Erythroblast (primary cell): ENCODE measurements around the gene CGB2.
"Not testable (repeated sequence)": the region's sequence is repeated elsewhere in the genome, so short reads cannot be mapped to it uniquely, and the experiment has no call there.

Source experiments
- GATA1 ChIP-seq: IDR thresholded peaks from 2 replicates; pipeline ENCODE4 v1.6.1; 2011; ENCODE audit warnings: low read depth, mild to moderate bottlenecking, control low read depth, low read length, moderate library complexity
- POLR2A ChIP-seq: IDR thresholded peaks from 2 replicates; pipeline ENCODE4 v1.6.1; 2011; ENCODE audit warnings: mild to moderate bottlenecking, low read length

GRCh38 chr19:49039736-49040135, 8.0 kb downstream of the CGB2 start:
- not testable (repeated sequence) for TF ChIP-seq POLR2A, GATA1
